HAP-1 (cell line): ENCODE data around the gene PPP1R10.

ENCODE experiments used
- DNase-seq, 2 experiments: peaks; one replicate each; pipeline ENCODE4 v3.0.0-alpha.2; 2016 to 2020; ENCODE audit warnings: low spot score in 2 of 2
- H3K27me3 ChIP-seq: fragments of 250-450 bp; sonication (Bioruptor Pico); 2 replicates; pipeline ENCODE4 v1.5.1; 2020; ENCODE audit warnings: low read depth, mild to moderate bottlenecking, moderate library complexity
- H3K36me3 ChIP-seq: fragments of 250-450 bp; sonication (Bioruptor Pico); replicated peaks from 2 replicates; pipeline ENCODE4 v1.5.1; 2020; ENCODE audit warnings: mild to moderate bottlenecking
- H3K4me1 ChIP-seq: fragments of 250-450 bp; sonication (Bioruptor Pico); 2 replicates; pipeline ENCODE4 v1.5.1; 2020; ENCODE audit warnings: mild to moderate bottlenecking
- H3K4me3 ChIP-seq: fragments of 250-450 bp; sonication (Bioruptor Pico); 2 replicates; pipeline ENCODE4 v1.5.1; 2020; ENCODE audit warnings: mild to moderate bottlenecking, moderate library complexity
- H3K9me3 ChIP-seq: fragments of 250-450 bp; sonication (Bioruptor Pico); 2 replicates; pipeline ENCODE4 v1.5.1; 2020; ENCODE audit warnings: mild to moderate bottlenecking, moderate library complexity
- in situ Hi-C: fragments of 300-500 bp; cut with MboI; formaldehyde crosslinking; loops from 3 replicates; pipeline ENCODE4 v1.14.3; 2020; ENCODE audit warnings: low sequenced_read_pairs, inconsistent platforms, mixed read lengths

Gene PPP1R10

DNA sequence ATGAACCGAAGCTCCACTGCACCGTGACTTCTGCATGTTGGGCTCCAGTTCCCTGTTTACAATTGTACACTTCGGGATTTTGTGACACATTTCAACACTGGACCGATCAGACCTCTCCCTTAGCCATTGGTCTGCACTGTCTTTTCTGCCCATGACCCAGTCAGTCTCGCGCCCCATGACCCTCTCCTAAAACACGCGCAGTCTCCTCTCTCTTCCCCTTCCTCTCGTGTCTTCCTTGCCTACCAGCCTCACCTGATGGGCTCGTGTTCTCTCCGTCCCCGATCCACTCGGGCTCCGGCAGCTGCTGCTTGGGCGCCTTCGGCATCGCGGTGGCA lies 46.3 kb downstream of the PPP1R10 start:
- Histone ChIP-seq H3K36me3 (peaks cover 11% of the 10 kb centered on the region; the same call in 1 of the 2 replicates), H3K9me3 (no peaks in the 10 kb centered on the region), H3K4me1 (peaks cover 27% of the 10 kb centered on the region), H3K4me3 (peak overlapping the region; percentile 95), H3K27me3 (no peaks in the 10 kb centered on the region)
- in situ Hi-C loops = no loop called here
- DNase-seq = no peak

DNA sequence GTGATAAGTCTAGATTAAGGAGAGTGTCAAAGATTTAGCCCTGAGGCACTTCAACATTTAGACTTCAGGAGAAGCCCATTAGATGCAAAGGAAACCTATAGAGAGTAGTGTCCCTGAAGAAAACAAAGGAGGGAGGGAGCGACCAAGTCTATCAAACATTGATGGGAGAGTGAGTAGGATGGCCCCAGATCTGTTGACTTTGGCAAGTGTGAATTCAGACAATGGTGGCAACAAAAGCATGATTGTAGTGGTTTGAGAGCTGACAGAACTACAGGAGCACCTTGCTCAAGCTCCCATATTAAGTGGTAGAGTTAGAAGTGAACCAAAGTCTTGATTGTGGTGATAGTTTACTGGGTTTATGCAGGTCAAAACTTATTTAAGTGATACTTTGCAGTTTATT lies 46.8 kb downstream of the PPP1R10 start:
- Histone ChIP-seq H3K4me1 (peaks cover 27% of the 10 kb centered on the region), H3K9me3 (no peaks in the 10 kb centered on the region), H3K36me3 (peaks cover 9% of the 10 kb centered on the region; the same call in 1 of the 2 replicates), H3K4me3 (peak overlapping the region; percentile 95), H3K27me3 (no peaks in the 10 kb centered on the region)
- in situ Hi-C loops = no loop called here
- no peak for DNase-seq

DNA sequence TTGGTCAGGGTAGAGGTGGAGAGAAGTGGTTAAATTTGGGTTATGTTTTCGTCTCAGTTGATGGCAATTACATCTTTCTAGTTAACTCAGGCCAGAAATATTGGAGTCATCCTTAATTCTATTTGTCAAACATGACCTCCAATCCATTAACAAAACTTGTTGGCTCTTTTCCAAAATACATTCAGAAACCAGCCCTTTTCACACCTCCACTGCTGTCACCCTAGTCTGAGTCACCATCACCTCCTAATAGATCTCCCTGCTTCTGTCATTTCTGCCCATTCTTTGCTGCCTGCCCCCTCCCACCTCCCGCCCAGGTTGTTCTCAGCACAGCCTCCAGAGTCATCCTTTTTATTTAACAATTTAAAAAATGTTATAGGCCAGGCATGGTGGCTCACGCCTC lies 48.8 kb downstream of the PPP1R10 start:
- no peak overlapping the region for H3K4me3 ChIP-seq
- DNase-seq = no peak
- H3K36me3 ChIP-seq = peaks cover 14% of the 10 kb centered on the region
- in situ Hi-C loops = no loop called here
- H3K9me3 ChIP-seq = no peaks in the 10 kb centered on the region
- H3K27me3 ChIP-seq = no peaks in the 10 kb centered on the region
- peaks cover 19% of the 10 kb centered on the region for H3K4me1 ChIP-seq

DNA sequence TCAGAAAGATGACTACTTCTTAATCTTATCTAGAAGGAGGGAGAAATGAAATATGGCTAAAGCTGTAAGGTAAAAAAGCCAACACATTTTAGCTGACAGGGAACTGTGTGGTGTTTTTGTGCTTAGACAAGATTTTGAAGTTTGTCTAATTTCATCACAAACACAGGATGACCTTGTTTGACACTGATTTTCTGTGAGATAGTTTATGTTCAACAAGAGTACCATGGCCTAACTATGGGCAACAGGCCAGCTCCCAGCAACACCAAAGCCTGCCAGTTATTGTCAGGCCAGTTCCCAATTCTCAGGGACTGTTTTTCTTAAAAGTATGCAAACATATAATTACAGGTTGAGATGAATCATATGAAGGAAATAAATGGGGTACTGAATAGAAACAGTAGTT lies 51.3 kb downstream of the PPP1R10 start:
- Histone ChIP-seq H3K9me3 (no peaks in the 10 kb centered on the region), H3K4me3 (no peak overlapping the region), H3K36me3 (peaks cover 31% of the 10 kb centered on the region), H3K4me1 (peaks cover 7% of the 10 kb centered on the region), H3K27me3 (no peaks in the 10 kb centered on the region)
- DNase-seq = no peak
- in situ Hi-C loops = no loop called here

DNA sequence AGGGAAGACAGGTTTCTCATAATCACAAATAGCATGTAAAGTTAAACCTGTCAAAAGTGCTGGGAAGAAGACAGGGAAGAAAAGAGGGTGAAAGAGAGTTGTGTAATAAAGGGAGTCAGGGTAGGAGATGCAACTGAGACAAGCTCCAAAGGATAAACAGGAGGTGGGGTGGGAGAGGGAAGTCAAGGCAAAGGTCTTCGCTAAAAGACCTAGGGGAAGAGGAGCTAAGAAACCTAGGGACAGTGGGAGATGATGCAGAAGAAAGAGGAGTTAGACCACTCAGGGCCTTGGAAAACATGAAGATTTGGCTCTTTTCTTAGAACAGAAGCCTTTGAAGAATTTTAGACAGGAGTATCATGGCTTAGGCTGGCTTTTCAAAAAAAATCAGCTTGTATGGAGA lies 52.9 kb downstream of the PPP1R10 start:
- Histone ChIP-seq H3K9me3 (no peaks in the 10 kb centered on the region), H3K4me1 (no peaks in the 10 kb centered on the region), H3K36me3 (peaks cover 31% of the 10 kb centered on the region), H3K27me3 (no peaks in the 10 kb centered on the region), H3K4me3 (no peak overlapping the region)
- in situ Hi-C loops = no loop called here
- DNase-seq = no peak

DNA sequence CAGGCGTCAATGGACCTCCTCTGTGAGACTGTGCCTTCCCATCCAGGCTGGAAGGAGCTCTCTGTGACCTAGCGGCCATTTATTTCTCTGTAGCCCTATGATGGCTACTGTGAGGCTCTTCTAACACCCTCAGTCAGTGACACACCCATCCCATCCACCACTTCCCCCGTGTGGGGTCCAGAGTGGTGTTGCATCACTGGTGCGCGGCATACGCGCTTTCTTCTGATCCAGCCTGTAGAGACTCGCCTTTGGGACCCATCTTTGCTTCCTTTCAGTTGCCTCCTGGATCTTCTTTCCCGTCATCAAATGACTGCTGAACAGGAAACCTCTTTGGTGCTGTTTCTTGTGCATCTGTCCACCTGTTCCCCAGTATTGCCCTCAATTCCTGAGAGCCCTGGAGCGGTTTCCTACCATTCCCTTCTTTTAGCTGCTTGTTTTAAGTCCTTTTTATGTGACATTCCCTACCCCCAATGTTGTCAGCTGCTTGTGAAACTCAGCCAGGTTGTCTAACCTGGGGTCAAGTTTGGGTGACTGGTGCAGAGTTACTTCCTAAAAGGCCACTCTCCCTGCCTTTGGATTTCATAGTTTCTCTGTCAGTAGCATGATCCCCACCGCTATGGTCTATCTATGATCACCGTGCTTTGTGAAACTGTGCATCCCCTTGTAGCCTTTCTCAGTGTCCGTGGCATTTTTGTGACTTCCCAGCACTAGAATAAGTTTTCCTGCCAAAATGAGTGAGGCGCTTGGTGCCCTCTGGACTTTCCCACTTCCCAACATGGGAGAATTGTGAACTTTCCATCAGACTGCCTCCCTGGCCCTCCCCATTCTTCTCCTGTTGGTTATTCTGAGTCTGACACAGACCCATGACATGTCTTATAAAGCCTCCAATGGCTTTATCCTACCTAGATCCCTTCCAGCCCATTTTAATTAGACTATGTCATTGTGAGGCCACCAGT lies 54.3 kb downstream of the PPP1R10 start:
- in situ Hi-C loops = no loop called here

DNA sequence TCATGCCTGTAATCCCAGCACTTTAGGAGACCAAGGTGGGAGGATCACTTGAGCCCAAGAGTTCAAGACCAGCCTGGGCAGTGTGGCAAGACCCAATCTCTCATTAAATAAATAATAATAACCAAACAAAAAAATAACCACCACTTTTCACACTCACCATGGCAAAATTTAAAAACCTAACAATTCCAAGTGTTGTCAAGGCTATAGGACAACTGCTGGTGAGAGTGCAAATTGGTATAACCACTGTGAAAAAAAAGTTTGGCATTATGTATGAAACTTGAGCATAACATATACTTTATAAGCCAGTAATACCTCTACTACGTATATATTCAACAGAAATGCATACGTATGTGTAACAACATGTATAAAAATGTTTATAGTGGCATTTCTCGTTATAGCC lies 56.1 kb downstream of the PPP1R10 start:
- Histone ChIP-seq H3K9me3 (no peaks in the 10 kb centered on the region), H3K27me3 (no peaks in the 10 kb centered on the region), H3K36me3 (peaks cover 38% of the 10 kb centered on the region), H3K4me3 (no peak overlapping the region), H3K4me1 (peaks cover 10% of the 10 kb centered on the region)
- no peak for DNase-seq
- in situ Hi-C loops = no loop called here

More for the DNA sequence above, 54.3 kb downstream of the PPP1R10 start:
- no peak overlapping the region for H3K4me3 ChIP-seq
- H3K27me3 ChIP-seq = no peaks in the 10 kb centered on the region
- H3K36me3 ChIP-seq = peaks cover 38% of the 10 kb centered on the region
- no peak for DNase-seq
- H3K9me3 ChIP-seq = no peaks in the 10 kb centered on the region
- peaks cover 7% of the 10 kb centered on the region for H3K4me1 ChIP-seq

DNA sequence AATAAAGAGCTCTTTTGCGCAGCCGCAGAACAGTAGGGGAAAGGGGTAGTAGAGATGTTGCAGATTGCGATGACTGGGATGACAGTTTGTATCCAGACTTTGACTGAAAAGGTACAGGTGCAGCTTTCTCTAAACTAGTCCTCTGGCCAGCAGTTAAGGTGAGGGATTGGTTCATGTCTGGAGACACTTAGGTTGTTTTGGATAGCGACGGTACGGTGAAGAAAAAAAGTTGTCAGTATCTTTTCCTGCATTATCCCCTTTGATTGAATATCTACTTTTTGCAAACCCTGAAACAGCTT lies 59.4 kb downstream of the PPP1R10 start:
- in situ Hi-C loops = no loop called here
- peaks cover 44% of the 10 kb centered on the region for H3K36me3 ChIP-seq
- DNase-seq = no peak

DNA sequence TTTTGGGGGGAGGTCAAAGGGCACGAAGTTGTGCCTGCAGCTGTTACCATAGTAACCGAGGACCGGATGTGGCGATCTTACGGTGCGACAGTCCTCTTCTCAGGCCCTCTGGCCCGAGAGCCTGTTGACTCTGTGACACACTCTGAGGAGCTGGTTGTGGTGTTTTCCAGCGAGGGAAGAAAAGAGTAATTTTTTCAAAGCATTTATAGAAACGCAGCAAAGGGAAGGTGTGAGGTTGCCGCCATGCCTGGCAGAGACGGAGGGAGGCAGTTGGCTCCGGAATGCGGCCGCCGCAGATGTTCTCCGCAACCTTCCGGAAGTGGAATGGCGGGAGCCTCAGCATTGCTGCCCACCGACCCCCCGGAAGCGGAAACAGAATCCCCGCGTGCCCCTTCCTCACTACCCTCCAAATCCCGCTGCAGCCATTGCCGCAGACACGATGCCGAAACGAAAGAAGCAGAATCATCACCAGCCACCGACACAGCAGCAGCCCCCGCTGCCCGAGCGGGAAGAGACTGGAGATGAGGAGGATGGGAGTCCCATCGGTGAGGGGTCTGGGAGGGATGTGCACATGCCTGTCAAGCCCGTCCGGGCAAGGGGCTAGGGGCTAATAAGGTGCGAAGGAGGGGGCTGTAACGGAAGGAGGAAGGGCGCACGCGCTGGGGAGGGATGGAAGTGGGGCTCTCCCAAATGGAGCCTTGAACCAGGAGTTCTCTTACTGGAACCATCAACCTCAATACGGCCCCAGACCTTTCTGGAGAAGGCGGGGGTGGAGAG lies 59.9 kb downstream of the PPP1R10 start, which contains the start of gene PRR3:
TSS of gene PRR3 (plus strand) at position 390 of the 777 bp plus-strand sequence. CDS start at position 440, 50 bp downstream.
- peak within 1 kb of the TSS; percentile 92 for H3K4me3 ChIP-seq
- H3K36me3 ChIP-seq = peaks cover 42% of the 10 kb centered on the region
- no peaks in the 10 kb centered on the region for H3K9me3 ChIP-seq
- H3K4me1 ChIP-seq = peaks cover 10% of the 10 kb centered on the region
- in situ Hi-C loops = no loop called here
- DNase-seq = peak; percentile 90 to 95
- no peaks in the 10 kb centered on the region for H3K27me3 ChIP-seq

More for the DNA sequence above, 59.4 kb downstream of the PPP1R10 start:
- peak overlapping the region; percentile 92 for H3K4me3 ChIP-seq
- H3K4me1 ChIP-seq = peaks cover 10% of the 10 kb centered on the region
- no peaks in the 10 kb centered on the region for H3K9me3 ChIP-seq
- H3K27me3 ChIP-seq = no peaks in the 10 kb centered on the region

DNA sequence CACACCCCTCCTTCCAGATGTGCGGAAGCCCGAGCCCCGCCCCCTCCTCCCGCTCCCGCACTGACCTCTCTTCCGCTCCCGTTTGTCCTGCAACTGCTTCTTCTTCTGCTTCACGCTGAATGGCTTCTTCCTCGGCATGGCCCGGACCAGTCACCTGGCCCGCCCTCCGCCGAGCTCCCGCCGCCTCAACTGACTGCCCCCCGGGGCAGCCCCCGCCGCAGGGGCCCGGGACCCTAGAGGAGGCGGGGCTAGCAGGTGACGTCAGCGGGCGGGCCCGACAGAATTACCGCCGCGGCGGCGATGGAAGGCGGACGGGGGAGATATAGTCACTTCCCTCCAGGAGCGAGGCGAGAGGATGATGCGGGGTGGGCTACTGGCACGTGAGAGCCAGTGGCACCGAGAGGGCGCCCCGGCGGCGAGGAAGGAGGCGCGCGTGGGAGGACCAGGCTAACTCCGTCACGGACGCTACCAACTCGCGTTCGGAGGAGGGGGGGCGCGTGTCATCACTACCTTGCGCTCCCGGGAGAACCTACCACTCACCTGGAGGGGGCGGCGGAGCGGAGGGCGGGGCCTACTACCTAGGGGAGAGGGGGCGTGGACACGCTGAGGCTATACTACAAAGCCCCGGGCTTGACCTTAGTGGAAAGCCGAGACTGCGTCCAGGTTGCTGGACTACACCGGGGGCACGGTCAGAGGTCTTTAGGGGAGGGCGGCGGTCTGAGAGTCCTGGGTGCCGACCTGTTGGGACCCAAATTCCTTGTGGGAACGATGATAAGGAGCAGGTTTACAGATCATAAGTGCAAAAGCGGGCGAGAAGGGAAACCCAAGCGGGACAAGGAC lies 60.8 kb downstream of the PPP1R10 start, which contains the start of gene GNL1:
TSS of gene GNL1 (minus strand) at position 424 of the 840 bp plus-strand sequence. CDS start at position 138, 286 bp downstream.
- Histone ChIP-seq H3K9me3 (no peaks in the 10 kb centered on the region), H3K36me3 (peaks cover 34% of the 10 kb centered on the region), H3K4me1 (peaks cover 10% of the 10 kb centered on the region), H3K4me3 (peak within 1 kb of the TSS; percentile 92), H3K27me3 (no peaks in the 10 kb centered on the region)
- DNase-seq = peak; percentile 70 to 96
- in situ Hi-C loops = no loop called here

DNA sequence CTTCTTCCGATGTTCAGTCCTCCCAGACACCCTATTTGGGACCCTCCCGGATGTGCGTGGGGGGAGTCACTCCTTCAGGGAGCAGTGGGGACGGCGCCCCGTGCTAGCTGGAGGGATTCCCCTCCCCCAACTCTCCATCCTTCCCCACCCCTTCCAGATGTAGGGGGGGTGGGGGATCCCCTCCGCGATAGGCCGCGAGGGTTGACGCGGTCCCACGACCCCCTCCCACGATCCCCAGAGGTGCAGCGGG lies 61.3 kb downstream of the PPP1R10 start:
- peaks cover 38% of the 10 kb centered on the region for H3K36me3 ChIP-seq

DNA sequence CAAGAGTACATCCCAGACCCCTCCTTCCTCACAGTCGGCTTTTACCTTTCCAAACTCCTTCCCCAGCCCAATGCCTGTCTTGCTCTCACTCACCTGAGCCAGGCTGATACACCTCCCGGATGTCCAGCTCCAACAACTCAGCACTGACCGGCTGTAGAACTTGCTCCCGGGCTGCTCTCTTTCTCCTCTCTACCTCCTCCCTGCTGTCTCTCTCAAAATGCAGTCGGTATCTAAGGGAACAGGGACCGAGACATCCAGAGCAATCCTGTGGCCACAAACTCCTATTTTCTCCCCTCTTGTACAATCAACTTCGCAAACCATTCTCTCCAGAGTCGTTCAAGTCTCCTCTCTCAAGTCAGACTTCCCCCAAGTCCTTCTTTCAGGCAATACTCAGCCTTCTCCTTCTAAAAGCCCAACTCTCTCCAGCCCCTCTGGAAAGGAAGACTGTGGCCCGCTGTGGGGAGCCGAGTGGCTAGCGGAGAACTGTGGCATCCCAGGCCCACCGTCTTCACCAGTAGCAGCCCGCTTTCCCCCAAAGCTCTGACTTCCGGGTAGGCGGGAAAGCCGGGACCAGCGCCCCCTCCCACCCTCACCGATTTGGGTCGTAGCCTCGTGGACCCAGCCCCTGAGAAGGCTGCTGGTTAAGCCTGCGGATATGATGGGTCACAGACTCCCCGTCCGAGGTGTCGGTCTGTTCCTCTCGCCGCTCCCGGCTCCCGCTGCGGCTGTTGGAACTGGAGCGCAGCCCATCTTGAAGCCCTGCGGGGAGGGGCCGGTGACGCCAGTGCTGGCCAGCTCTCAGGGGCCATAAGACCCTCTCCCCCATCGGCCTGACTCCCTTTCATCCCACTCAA lies 61.9 kb downstream of the PPP1R10 start:
- Histone ChIP-seq H3K4me3 (peak overlapping the region; percentile 92), H3K27me3 (no peaks in the 10 kb centered on the region), H3K9me3 (no peaks in the 10 kb centered on the region), H3K4me1 (peaks cover 10% of the 10 kb centered on the region), H3K36me3 (peaks cover 38% of the 10 kb centered on the region)
- peak in 1 of 2 experiments; percentile 56 for DNase-seq
- in situ Hi-C loops = no loop called here

More for the DNA sequence above, 61.3 kb downstream of the PPP1R10 start:
- Histone ChIP-seq H3K9me3 (no peaks in the 10 kb centered on the region), H3K27me3 (no peaks in the 10 kb centered on the region), H3K4me1 (peaks cover 10% of the 10 kb centered on the region), H3K4me3 (peak overlapping the region; percentile 92)
- no peak for DNase-seq
- in situ Hi-C loops = no loop called here

DNA sequence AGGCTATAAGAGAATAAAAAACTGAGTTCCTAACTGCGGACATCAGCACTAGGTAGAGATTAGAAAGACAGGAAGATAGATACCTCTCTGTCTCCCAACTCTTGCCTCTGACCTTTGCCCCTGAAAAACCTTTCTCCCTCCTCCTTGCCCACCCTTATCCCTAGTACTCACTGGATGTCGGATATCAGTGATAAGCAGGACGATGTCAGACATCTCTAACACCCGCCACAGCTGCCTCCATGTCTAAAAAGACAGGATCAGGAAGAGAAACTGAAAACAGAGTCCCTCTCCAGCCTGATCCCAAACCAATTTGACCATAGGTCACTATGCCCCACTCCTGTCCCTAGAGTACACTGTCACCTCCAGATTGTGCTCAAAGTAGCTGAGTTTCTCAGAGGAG lies 62.6 kb downstream of the PPP1R10 start:
- peaks cover 10% of the 10 kb centered on the region for H3K4me1 ChIP-seq
- peaks cover 39% of the 10 kb centered on the region for H3K36me3 ChIP-seq
- no peaks in the 10 kb centered on the region for H3K27me3 ChIP-seq
- in situ Hi-C loops = no loop called here
- DNase-seq = no peak
- H3K4me3 ChIP-seq = no peak overlapping the region
- no peaks in the 10 kb centered on the region for H3K9me3 ChIP-seq
